Fibroblast of skin of left quadriceps (primary cell): Measurements from ENCODE around the gene ALDH7A1.

Experiments used
- DNase-seq, 2 experiments: peaks; one replicate each; pipeline ENCODE4 v3.0.0-alpha.2; 2013; ENCODE audit warnings: low read depth in 2 of 2

Gene ALDH7A1

GRCh38 chr5:126509339-126509738, 85.7 kb downstream of the ALDH7A1 start:
- no peak for DNase-seq

GRCh38 chr5:126508962-126509279, 86.1 kb downstream of the ALDH7A1 start:
- DNase-seq = no peak

GRCh38 chr5:126508251-126508961, 86.6 kb downstream of the ALDH7A1 start:
- DNase-seq = no peak

- DNase-seq = no peak
Observed at GRCh38 chr5:126506079-126506478, 88.9 kb downstream of the ALDH7A1 start.

GRCh38 chr5:126503602-126504104, 91.4 kb downstream of the ALDH7A1 start:
- DNase-seq = no peak

GRCh38 chr5:126501448-126501847, 93.6 kb downstream of the ALDH7A1 start:
- DNase-seq = no peak

GRCh38 chr5:126499853-126500342, 95.1 kb downstream of the ALDH7A1 start:
- no peak for DNase-seq

- no peak for DNase-seq
Observed at GRCh38 chr5:126499278-126499677, 95.7 kb downstream of the ALDH7A1 start.

- DNase-seq = no peak
Observed at GRCh38 chr5:126497506-126497905, 97.5 kb downstream of the ALDH7A1 start.

GRCh38 chr5:126494393-126494792, 100.6 kb downstream of the ALDH7A1 start:
- no peak for DNase-seq

- no peak for DNase-seq
Observed at GRCh38 chr5:126492939-126493338, 102.1 kb downstream of the ALDH7A1 start.

GRCh38 chr5:126490167-126490940, 104.7 kb downstream of the ALDH7A1 start:
- peak; percentile 55 to 59 for DNase-seq

GRCh38 chr5:126488443-126489065, 106.5 kb downstream of the ALDH7A1 start:
- DNase-seq = no peak

- no peak for DNase-seq
Observed at GRCh38 chr5:126487596-126487995, 107.4 kb downstream of the ALDH7A1 start.

- DNase-seq = no peak
Observed at GRCh38 chr5:126486332-126486731, 108.7 kb downstream of the ALDH7A1 start.

- no peak for DNase-seq
Observed at GRCh38 chr5:126484253-126484652, 110.8 kb downstream of the ALDH7A1 start.

- no peak for DNase-seq
Observed at GRCh38 chr5:126483156-126483555, 111.9 kb downstream of the ALDH7A1 start.

- DNase-seq = no peak
Observed at GRCh38 chr5:126482591-126482990, 112.4 kb downstream of the ALDH7A1 start.

GRCh38 chr5:126481243-126481642, 113.8 kb downstream of the ALDH7A1 start:
- no peak for DNase-seq
